Occipital lobe (tissue), 2 donors: ENCODE measurements around the gene FCAMR. TPM values are rescaled to one million over a fixed set of nuclear protein-coding genes. Genes with fewer than 3 reads are reported as not detected.

Source experiments
- DNase-seq: peaks from one replicate; lab custom pipeline; 2025; lab: John Stamatoyannopoulos, UW
- total RNA-seq: library from RNA; depleted of rRNA; stranded (reverse); fragments of >200 nt; gene quantifications from one replicate; pipeline ENCODE4 v1.2.3, GENCODE V29; 2014

FCAMR gene
- total RNA-seq, 1 donor from 2014 or later, result not detected

- peak; percentile 41 for DNase-seq
Measured at GRCh38 chr1:206912445-206913095, 57.7 kb downstream of the FCAMR start.

GRCh38 chr1:206911064-206911663 lies 59.1 kb downstream of the FCAMR start:
- no peak for DNase-seq

GRCh38 chr1:206909883-206910318 lies 60.4 kb downstream of the FCAMR start:
- no peak for DNase-seq

- no peak for DNase-seq
Measured at GRCh38 chr1:206909161-206909882, 60.9 kb downstream of the FCAMR start.

GRCh38 chr1:206908038-206908437 lies 62.2 kb downstream of the FCAMR start:
- no peak for DNase-seq

Other genes starting within 250 kb of the FCAMR start
- gene IL19, start 199.7 kb downstream of the FCAMR start, total RNA-seq, result not detected
- gene IL10, start 198.0 kb downstream of the FCAMR start, total RNA-seq, result not detected
- 0.47 TPM for gene IL20, start 104.8 kb downstream of the FCAMR start, total RNA-seq
- gene IL24, start 73.0 kb downstream of the FCAMR start, total RNA-seq, result not detected
- 0.47 TPM for gene FCMR, start 48.5 kb downstream of the FCAMR start, total RNA-seq
- not detected for gene PIGR, start 24.0 kb downstream of the FCAMR start, total RNA-seq
- gene C1orf116, start 62.3 kb upstream of the FCAMR start, total RNA-seq, result not detected
- gene YOD1, start 80.7 kb upstream of the FCAMR start, total RNA-seq, result 24.5 TPM
- 13.6 TPM for gene PFKFB2, start 82.8 kb upstream of the FCAMR start, total RNA-seq
- gene C4BPB, start 118.4 kb upstream of the FCAMR start, total RNA-seq, result not detected
- gene C4BPA, start 133.8 kb upstream of the FCAMR start, total RNA-seq, result not detected